ENCODE results near the gene ZNF254. TPM values are rescaled to one million over a fixed set of nuclear protein-coding genes. Genes with fewer than 3 reads are reported as not detected.

The ZNF254 gene
- total RNA-seq, 3 donors from 2014 or later (not counting 1 experiment from before 2014, with no cell fraction given) = 16.7 to 20.5 (median 19.8) TPM

DNA sequence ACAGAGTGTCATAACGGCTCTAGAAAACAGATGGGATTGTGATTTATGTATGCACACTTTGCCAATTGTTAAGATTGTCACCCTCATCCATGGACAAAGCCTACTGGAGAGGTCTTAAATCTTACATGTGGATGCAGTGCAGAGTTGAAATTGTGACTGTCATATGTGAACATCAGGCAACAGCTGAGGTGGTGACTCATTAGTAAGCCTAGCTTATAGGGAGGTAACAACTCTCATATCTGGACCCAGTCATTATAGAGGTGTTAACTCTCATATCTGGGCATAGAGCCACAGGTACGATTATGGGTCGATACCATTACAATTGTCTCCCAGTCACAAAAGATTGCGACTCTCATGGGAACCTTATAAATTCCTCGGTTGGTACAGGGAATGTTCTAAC is 29.8 kb upstream of the ZNF254 start:
- H3K36me3 Mint-ChIP-seq = peaks cover 4% of the 10 kb centered on the region
- H3K27ac Mint-ChIP-seq = peak overlapping the region; percentile 55 to 77
- intact Hi-C loops (cut with micrococcal nuclease) = no loop called here
- no peaks in the 10 kb centered on the region for H3K27me3 ChIP-seq (ENCODE audit: control insufficient read depth, insufficient read depth, low read length)
- WGBS (ENCODE audit: insufficient coverage) = 88% methylated on average over 5 of the region's 5 CpGs
- ATAC-seq (peak; percentile 67 to 76 (median 69)), DNase-seq (no peak)
- H3K9me3 Mint-ChIP-seq = no peaks in the 10 kb centered on the region
- no peaks in the 10 kb centered on the region for H3K9me3 ChIP-seq (ENCODE audit: control insufficient read depth, insufficient read depth, low read length)
- TF ChIP-seq CTCF (IDR thresholded peaks at IDR 0.05) = no peak
- no peak overlapping the region for H3K4me3 ChIP-seq (ENCODE audit: low read length)
- H3K27me3 Mint-ChIP-seq (ENCODE audit: low read depth in 2 of 2) = no peaks in the 10 kb centered on the region
- H3K36me3 ChIP-seq (ENCODE audit: control insufficient read depth, insufficient read depth, low read length) = peaks cover 35% of the 10 kb centered on the region
- H3K27ac ChIP-seq (ENCODE audit: low read length) = no peak overlapping the region
- no peak overlapping the region for H3K4me3 Mint-ChIP-seq
- no peaks in the 10 kb centered on the region for H3K4me1 ChIP-seq (ENCODE audit: control insufficient read depth, insufficient read depth, low read length)
- H3K4me1 Mint-ChIP-seq = peaks cover 20 to 58% of the 10 kb centered on the region in 2 donors

GRCh38 chr19:24059563-24060295 is 27.3 kb upstream of the ZNF254 start:
- no peak overlapping the region for H3K27ac ChIP-seq (ENCODE audit: low read length)
- no peaks in the 10 kb centered on the region for H3K27me3 Mint-ChIP-seq (ENCODE audit: low read depth in 2 of 2)

DNA sequence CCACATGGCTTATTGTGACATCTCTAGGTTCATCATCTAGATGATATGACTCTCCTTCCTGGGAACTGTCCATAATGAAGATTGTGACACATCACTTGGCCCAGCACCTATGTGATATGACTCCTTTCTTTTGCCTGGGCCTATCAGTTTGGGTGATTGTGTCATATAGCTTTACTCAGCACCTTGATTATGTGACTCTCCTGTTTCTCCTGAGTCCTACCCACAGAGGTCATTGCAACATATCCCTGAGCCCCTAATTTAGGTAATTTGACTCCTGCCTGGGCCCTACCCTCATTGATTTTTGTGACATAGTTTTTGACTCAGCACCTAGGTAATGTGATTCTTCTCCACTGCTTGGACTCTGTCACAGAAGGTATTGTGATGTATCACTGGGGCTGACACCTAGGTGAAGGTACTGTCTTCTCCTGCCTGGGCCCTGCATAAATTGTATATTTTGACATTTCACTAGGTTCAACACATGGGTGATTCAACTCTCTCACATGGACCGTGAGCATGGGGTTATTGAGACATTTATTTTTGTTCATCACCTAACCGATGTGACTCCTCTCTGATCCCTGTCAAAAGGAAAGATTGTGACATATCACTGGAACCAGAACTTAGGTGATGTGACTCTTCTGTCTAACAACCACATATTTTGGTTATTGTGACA is 26.2 kb upstream of the ZNF254 start:
- TF ChIP-seq CTCF (IDR thresholded peaks at IDR 0.05) = no peak
- 48% methylated on average over 2 of the region's 2 CpGs for WGBS (ENCODE audit: insufficient coverage)
- Histone ChIP-seq H3K36me3 (ENCODE audit: control insufficient read depth, insufficient read depth, low read length) (peaks cover 17% of the 10 kb centered on the region), H3K4me3 (ENCODE audit: low read length) (no peak overlapping the region), H3K27ac (ENCODE audit: low read length) (no peak overlapping the region), H3K9me3 (ENCODE audit: control insufficient read depth, insufficient read depth, low read length) (no peaks in the 10 kb centered on the region), H3K4me1 (ENCODE audit: control insufficient read depth, insufficient read depth, low read length) (no peaks in the 10 kb centered on the region), H3K27me3 (ENCODE audit: control insufficient read depth, insufficient read depth, low read length) (no peaks in the 10 kb centered on the region)
- no peaks in the 10 kb centered on the region for H3K27me3 Mint-ChIP-seq (ENCODE audit: low read depth in 2 of 2)
- no peaks in the 10 kb centered on the region for H3K36me3 Mint-ChIP-seq
- no peaks in the 10 kb centered on the region for H3K9me3 Mint-ChIP-seq
- no peak overlapping the region for H3K4me3 Mint-ChIP-seq
- intact Hi-C loops (cut with micrococcal nuclease) = no loop called here
- peaks cover 20 to 40% of the 10 kb centered on the region in 2 donors for H3K4me1 Mint-ChIP-seq
- H3K27ac Mint-ChIP-seq = peak overlapping the region in 1 of 2 donors; percentile 44
- DNase-seq (no peak), ATAC-seq (no peak)

More at GRCh38 chr19:24059563-24060295, 27.3 kb upstream of the ZNF254 start:
- H3K36me3 Mint-ChIP-seq = no peaks in the 10 kb centered on the region
- DNase-seq (no peak), ATAC-seq (no peak)
- no peak overlapping the region for H3K4me3 Mint-ChIP-seq
- Histone ChIP-seq H3K4me3 (ENCODE audit: low read length) (no peak overlapping the region), H3K36me3 (ENCODE audit: control insufficient read depth, insufficient read depth, low read length) (peaks cover 21% of the 10 kb centered on the region), H3K27me3 (ENCODE audit: control insufficient read depth, insufficient read depth, low read length) (no peaks in the 10 kb centered on the region), H3K9me3 (ENCODE audit: control insufficient read depth, insufficient read depth, low read length) (no peaks in the 10 kb centered on the region), H3K4me1 (ENCODE audit: control insufficient read depth, insufficient read depth, low read length) (no peaks in the 10 kb centered on the region)
- intact Hi-C loops (cut with micrococcal nuclease) = no loop called here
- 70% methylated on average over 2 of the region's 2 CpGs for WGBS (ENCODE audit: insufficient coverage)
- H3K4me1 Mint-ChIP-seq = peaks cover 20 to 40% of the 10 kb centered on the region in 2 donors
- peak overlapping the region in 1 of 2 donors; percentile 51 for H3K27ac Mint-ChIP-seq
- TF ChIP-seq CTCF (IDR thresholded peaks at IDR 0.05) = no peak
- H3K9me3 Mint-ChIP-seq = no peaks in the 10 kb centered on the region
